ENCODE measurements around the gene DGAT2.

Gene DGAT2

GRCh38 chr11:75802021-75802912 is 33.7 kb downstream of the DGAT2 start:
- CTCF ChIA-PET = interaction anchor here (0.7 to 8.7 kb wide), 37 partner anchors 11 to 516 kb away, joined by 3 to 167 read pairs (median 5); partner anchors contain the start of genes DGAT2 and UVRAG
- no peak for DNase-seq (ENCODE audit: extremely low spot score)
- no peak for TF ChIP-seq CTCF (IDR thresholded peaks at IDR 0.05; ENCODE audit: control extremely low read depth, extremely low read depth, low read depth, missing control alignments)
- POLR2A ChIA-PET = no interaction called here

- CTCF ChIA-PET = interaction anchor here (0.6 to 8.7 kb wide), 43 partner anchors 10 to 543 kb away, joined by 3 to 167 read pairs (median 5); partner anchors contain the start of genes DGAT2 and UVRAG
- peak; percentile 81 for DNase-seq (ENCODE audit: extremely low spot score)
- TF ChIP-seq CTCF (IDR thresholded peaks at IDR 0.05; ENCODE audit: control extremely low read depth, extremely low read depth, low read depth, missing control alignments) = peak; percentile 88
- POLR2A ChIA-PET = no interaction called here
Observed at GRCh38 chr11:75802913-75803820, 34.6 kb downstream of the DGAT2 start.

GRCh38 chr11:75809111-75809510 is 40.5 kb downstream of the DGAT2 start:
- CTCF ChIA-PET = interaction anchor here (1.4 to 6.6 kb wide), 4 partner anchors 24 to 510 kb away, joined by 3 to 59 read pairs (median 8); no protein-coding TSS in a partner anchor
- TF ChIP-seq CTCF (IDR thresholded peaks at IDR 0.05; ENCODE audit: control extremely low read depth, extremely low read depth, low read depth, missing control alignments) = no peak
- DNase-seq (ENCODE audit: extremely low spot score) = peak; percentile 5
- POLR2A ChIA-PET = no interaction called here

- TF ChIP-seq CTCF (IDR thresholded peaks at IDR 0.05; ENCODE audit: control extremely low read depth, extremely low read depth, low read depth, missing control alignments) = no peak
- POLR2A ChIA-PET = interaction anchor here (1.0 kb wide), 1 partner anchor 22 kb away, joined by 3 read pairs; no protein-coding TSS in a partner anchor
- CTCF ChIA-PET = interaction anchor here (0.6 to 6.6 kb wide), 10 partner anchors 8 to 509 kb away, joined by 3 to 77 read pairs (median 4); no protein-coding TSS in a partner anchor
- no peak for DNase-seq (ENCODE audit: extremely low spot score)
Observed at GRCh38 chr11:75809991-75810390, 41.4 kb downstream of the DGAT2 start.

- POLR2A ChIA-PET = interaction anchor here (1.0 kb wide), 1 partner anchor 22 kb away, joined by 3 read pairs; no protein-coding TSS in a partner anchor
- TF ChIP-seq CTCF (IDR thresholded peaks at IDR 0.05; ENCODE audit: control extremely low read depth, extremely low read depth, low read depth, missing control alignments) = no peak
- DNase-seq (ENCODE audit: extremely low spot score) = peak; percentile 59
- CTCF ChIA-PET = interaction anchor here (0.6 to 6.6 kb wide), 12 partner anchors 8 to 508 kb away, joined by 3 to 77 read pairs (median 4); partner anchors contain the start of gene DGAT2
Observed at GRCh38 chr11:75810637-75811390, 42.2 kb downstream of the DGAT2 start.
